HG02981 (cell line): ENCODE measurements around the gene RPIA.

ENCODE experiments used
- ATAC-seq: cut with Tn5 transposase; IDR thresholded peaks from one replicate; pipeline ENCODE4 v1.9.1; 2021; ENCODE audit warnings: mild to moderate bottlenecking, moderate library complexity; ENCODE audit not compliant: unreplicated experiment

Gene RPIA

GRCh38 chr2:88683160-88684021, 8.1 kb upstream of the RPIA start:
- ATAC-seq: no peak

GRCh38 chr2:88684519-88684918, 7.0 kb upstream of the RPIA start:
- no peak for ATAC-seq

- no peak for ATAC-seq
Measured at GRCh38 chr2:88686320-88686719, 5.2 kb upstream of the RPIA start.

GRCh38 chr2:88687384-88687783, 4.1 kb upstream of the RPIA start:
- ATAC-seq: no peak

GRCh38 chr2:88690591-88691338, 708 bp upstream of the RPIA start:
- no peak for ATAC-seq

GRCh38 chr2:88692187-88692586, 714 bp downstream of the RPIA start:
- ATAC-seq: no peak

GRCh38 chr2:88693911-88694414, 2.5 kb downstream of the RPIA start:
- no peak for ATAC-seq

- no peak for ATAC-seq
Measured at GRCh38 chr2:88696611-88697010, 5.1 kb downstream of the RPIA start.

- ATAC-seq: no peak
Measured at GRCh38 chr2:88697370-88698026, 6.0 kb downstream of the RPIA start.

GRCh38 chr2:88698027-88698413, 6.5 kb downstream of the RPIA start:
- no peak for ATAC-seq

- no peak for ATAC-seq
Measured at GRCh38 chr2:88698498-88699233, 7.2 kb downstream of the RPIA start.

- ATAC-seq: no peak
Measured at GRCh38 chr2:88707003-88707402, 15.5 kb downstream of the RPIA start.

- no peak for ATAC-seq
Measured at GRCh38 chr2:88709181-88709631, 17.7 kb downstream of the RPIA start.

- ATAC-seq: no peak
Measured at GRCh38 chr2:88711289-88711688, 19.8 kb downstream of the RPIA start.

GRCh38 chr2:88711897-88712296, 20.4 kb downstream of the RPIA start:
- ATAC-seq: no peak

GRCh38 chr2:88713408-88713807, 21.9 kb downstream of the RPIA start:
- ATAC-seq: no peak

- ATAC-seq: no peak
Measured at GRCh38 chr2:88714667-88715066, 23.2 kb downstream of the RPIA start.

GRCh38 chr2:88720399-88720798, 28.9 kb downstream of the RPIA start:
- no peak for ATAC-seq

GRCh38 chr2:88721268-88721667, 29.8 kb downstream of the RPIA start:
- no peak for ATAC-seq

- ATAC-seq: no peak
Measured at GRCh38 chr2:88724643-88725332, 33.3 kb downstream of the RPIA start.
